Cerebellar nuclear complex (tissue), 1 donor: ENCODE data around the gene OR10A5.
A peak's percentile ranks its signal among the peaks of the same experiment; 100 is the strongest.
"Not testable (repeated sequence)": the region's sequence is repeated elsewhere in the genome, so short reads cannot be mapped to it uniquely, and the experiment has no call there.

ENCODE experiments used
- DNase-seq, 2 experiments: peaks; one replicate each; lab custom pipeline; 2025; lab: John Stamatoyannopoulos, UW

Gene OR10A5

GRCh38 chr11:6845383-6845782 is at the start of gene OR10A5:
Gene OR10A5, plus strand, starts transcription at chr11:6845683. Its CDS starts 0 bp downstream, at chr11:6845683.
- no peak for DNase-seq

GRCh38 chr11:6799402-6799801 is 46.1 kb upstream of the OR10A5 start, which contains the start of gene OR6A2:
Gene OR6A2, minus strand, starts transcription at chr11:6799689. Its CDS starts 3,981 bp downstream, at chr11:6795708.
- DNase-seq, result no peak

- DNase-seq, result not testable (repeated sequence)
These were observed 44.4 kb upstream of the OR10A5 start for GRCh38 chr11:6801075-6801474.

GRCh38 chr11:6812390-6813005 is 33.0 kb upstream of the OR10A5 start:
- no peak for DNase-seq

- DNase-seq, result no peak
These were observed 31.8 kb upstream of the OR10A5 start for GRCh38 chr11:6813656-6814055.

GRCh38 chr11:6817694-6818093 is 27.8 kb upstream of the OR10A5 start:
- DNase-seq, result no peak

GRCh38 chr11:6818967-6819366 is 26.5 kb upstream of the OR10A5 start:
- DNase-seq, result no peak

- DNase-seq, result no peak
These were observed 21.2 kb upstream of the OR10A5 start for GRCh38 chr11:6824136-6824823.

GRCh38 chr11:6825231-6825744 is 20.2 kb upstream of the OR10A5 start:
- DNase-seq, result no peak

GRCh38 chr11:6828103-6828502 is 17.4 kb upstream of the OR10A5 start:
- no peak for DNase-seq

- no peak for DNase-seq
These were observed 12.1 kb upstream of the OR10A5 start for GRCh38 chr11:6833356-6833755.

- no peak for DNase-seq
These were observed 11.5 kb upstream of the OR10A5 start for GRCh38 chr11:6834021-6834420.

GRCh38 chr11:6841694-6842093 is 3.8 kb upstream of the OR10A5 start:
- no peak for DNase-seq

GRCh38 chr11:6843670-6844069 is 1.8 kb upstream of the OR10A5 start:
- no peak for DNase-seq

GRCh38 chr11:6844356-6844755 is 1.1 kb upstream of the OR10A5 start:
- DNase-seq, result no peak

GRCh38 chr11:6850526-6850925 is 5.0 kb downstream of the OR10A5 start:
- DNase-seq, result no peak

GRCh38 chr11:6854801-6855200 is 9.3 kb downstream of the OR10A5 start:
- DNase-seq, result not testable (repeated sequence)

- DNase-seq, result no peak
These were observed 10.6 kb downstream of the OR10A5 start for GRCh38 chr11:6855971-6856541.

GRCh38 chr11:6856871-6857270 is 11.4 kb downstream of the OR10A5 start:
- no peak for DNase-seq

GRCh38 chr11:6862961-6863360 is 17.5 kb downstream of the OR10A5 start, which contains the start of gene OR10A2:
Gene OR10A2, plus strand, starts transcription at chr11:6863057. Its CDS starts 6,698 bp downstream, at chr11:6869755.
- DNase-seq, result peak in 1 of 2 experiments; percentile 2

GRCh38 chr11:6864438-6864837 is 19.0 kb downstream of the OR10A5 start:
- DNase-seq, result no peak

GRCh38 chr11:6871278-6871677 is 25.8 kb downstream of the OR10A5 start:
- no peak for DNase-seq

- DNase-seq, result no peak
These were observed 30.3 kb downstream of the OR10A5 start for GRCh38 chr11:6875761-6876160.
